ENCODE data around the gene GPC5.

GPC5 gene

GRCh38 chr13:91649456-91649855, 251.0 kb downstream of the GPC5 start:
- TF ChIP-seq REST (IDR thresholded peaks at IDR 0.05; ENCODE audit: insufficient read depth in 1 of 2, low read depth in 2 of 2, low read length in 2 of 2): no peak

GRCh38 chr13:91652404-91653301, 254.2 kb downstream of the GPC5 start:
- no peak for TF ChIP-seq TAF1 (IDR thresholded peaks at IDR 0.05; ENCODE audit: borderline replicate concordance, insufficient read depth, low read length)
- TF ChIP-seq POLR2AphosphoS5 (IDR thresholded peaks at IDR 0.05; ENCODE audit: low read depth, low read length): no peak
- TF ChIP-seq SIN3A (IDR thresholded peaks at IDR 0.05; ENCODE audit: borderline replicate concordance, insufficient read depth, low read length): no peak
- TF ChIP-seq REST (IDR thresholded peaks at IDR 0.05; ENCODE audit: insufficient read depth in 1 of 2, low read depth in 2 of 2, low read length in 2 of 2): no peak

GRCh38 chr13:91655731-91656130, 257.3 kb downstream of the GPC5 start:
- TF ChIP-seq SIN3A (IDR thresholded peaks at IDR 0.05; ENCODE audit: borderline replicate concordance, insufficient read depth, low read length) (no peak), FOXP2 (optimal IDR thresholded peaks at IDR 0.05; ENCODE audit: borderline replicate concordance, extremely low read depth, extremely low read length, insufficient read depth) (no peak), TAF1 (IDR thresholded peaks at IDR 0.05; ENCODE audit: borderline replicate concordance, insufficient read depth, low read length) (no peak), POLR2AphosphoS5 (IDR thresholded peaks at IDR 0.05; ENCODE audit: low read depth, low read length) (no peak), REST (IDR thresholded peaks at IDR 0.05; ENCODE audit: insufficient read depth in 1 of 2, low read depth in 2 of 2, low read length in 2 of 2) (no peak)

GRCh38 chr13:91657283-91657682, 258.9 kb downstream of the GPC5 start:
- TF ChIP-seq REST (IDR thresholded peaks at IDR 0.05; ENCODE audit: insufficient read depth in 1 of 2, low read depth in 2 of 2, low read length in 2 of 2) (no peak), POLR2AphosphoS5 (IDR thresholded peaks at IDR 0.05; ENCODE audit: low read depth, low read length) (no peak), TAF1 (IDR thresholded peaks at IDR 0.05; ENCODE audit: borderline replicate concordance, insufficient read depth, low read length) (no peak), FOXP2 (optimal IDR thresholded peaks at IDR 0.05; ENCODE audit: borderline replicate concordance, extremely low read depth, extremely low read length, insufficient read depth) (no peak), SIN3A (IDR thresholded peaks at IDR 0.05; ENCODE audit: borderline replicate concordance, insufficient read depth, low read length) (no peak)

Measured in PFSK-1 (cell line).